GM12891 (cell line): Measurements from ENCODE around the gene HOXA10.

Experiments
- POLR2A ChIP-seq: IDR thresholded peaks from 2 replicates; pipeline ENCODE4 v1.6.1; 2011; ENCODE audit warnings: low read depth, low read length, control low read depth
- POLR2AphosphoS5 ChIP-seq: IDR thresholded peaks from 2 replicates; pipeline ENCODE4 v1.6.1; 2011; ENCODE audit warnings: low read depth, low read length, control low read depth
- TAF1 ChIP-seq: IDR thresholded peaks from 2 replicates; pipeline ENCODE4 v1.6.1; 2011; ENCODE audit warnings: low read depth, low read length, control low read depth

GRCh38 chr7:27202862-27203134 is 28.7 kb upstream of the HOXA10 start:
- no peak for TF ChIP-seq POLR2A
- no peak for TF ChIP-seq TAF1
- no peak for TF ChIP-seq POLR2AphosphoS5
